Left lung (tissue), 10 donors: Measurements from ENCODE around the gene BPIFA3. TPM values are rescaled to one million over a fixed set of nuclear protein-coding genes. Genes with fewer than 3 reads are reported as not detected.
"Not testable (repeated sequence)": the region's sequence is repeated elsewhere in the genome, so short reads cannot be mapped to it uniquely, and the experiment has no call there.

ENCODE experiments used
- ATAC-seq: fragments of 200-7000 bp; cut with Tn5 transposase; one replicate; pipeline ENCODE4 v1.9.1; 2020; ENCODE audit warnings: moderate library complexity
- DNase-seq, 4 donors: peaks; one replicate each; pipeline ENCODE4 v3.0.0-alpha.2; 2013 to 2020
- H3K27ac ChIP-seq, 2 donors: fragments of 200-600 bp; sonication (generic) in 1 of 2; one replicate each; pipeline versions ENCODE4 v1.5.0 to v1.8.0; 2020 to 2021
- H3K27me3 ChIP-seq, 2 donors: fragments of 200-600 bp; sonication (generic) in 1 of 2; one replicate each; pipeline versions ENCODE4 v1.5.0 to v1.8.0; 2020 to 2021
- H3K36me3 ChIP-seq, 2 donors: fragments of 200-600 bp; sonication (generic) in 1 of 2; one replicate each; pipeline versions ENCODE4 v1.5.0 to v1.8.0; 2020 to 2021
- H3K4me1 ChIP-seq, 2 donors: fragments of 200-600 bp; one replicate each; pipeline ENCODE4 v1.8.0; 2021
- H3K4me3 ChIP-seq, 2 donors: fragments of 200-600 bp; sonication (generic) in 1 of 2; one replicate each; pipeline versions ENCODE4 v1.5.0 to v1.8.0; 2020 to 2021; ENCODE audit warnings: mild to moderate bottlenecking in 1 of 2
- H3K9me3 ChIP-seq, 2 donors: fragments of 200-600 bp; sonication (generic) in 1 of 2; one replicate each; pipeline versions ENCODE4 v1.5.0 to v1.8.0; 2020 to 2021
- intact Hi-C, 2 donors: fragments of 100-400 bp; cut with DNase I; formaldehyde crosslinking; loops; one replicate each; pipeline versions ENCODE4 v1.11.2 to v1.14.2; 2022
- polyA plus RNA-seq, 6 donors: library from polyadenylated mRNA; unstranded; fragments of 120-200 nt; gene quantifications; one replicate each; pipeline ENCODE4 v1.2.1, GENCODE V29; 2013; ENCODE audit not compliant: insufficient read length in 6 of 6
- total RNA-seq, 2 donors: library from RNA; stranded (reverse); fragmentation: NEBNext Ultra II Directional; extraction: Animal tissue kit (Norgen Biotek cat#: 25700); gene quantifications; one replicate each; pipeline ENCODE4 v1.2.1, GENCODE V29; 2021
- TF ChIP-seq, protein P1 (sequence below), 2 donors: fragments of 200-600 bp; sonication (generic) in 1 of 2; IDR thresholded peaks; one replicate each; pipeline versions ENCODE4 v1.5.0 to v1.8.0; 2021; ENCODE audit warnings: antibody characterized with exemption in 2 of 2
- donor health status: DM: no; HTN: yes; CAD: no.
- donor health status: DM: no; HTN: no; CAD: no.

Gene BPIFA3
- total and polyA plus RNA-seq, 8 donors, result not detected

- no peaks in the 10 kb centered on the region for H3K27me3 ChIP-seq
- TF ChIP-seq, protein P1, sequence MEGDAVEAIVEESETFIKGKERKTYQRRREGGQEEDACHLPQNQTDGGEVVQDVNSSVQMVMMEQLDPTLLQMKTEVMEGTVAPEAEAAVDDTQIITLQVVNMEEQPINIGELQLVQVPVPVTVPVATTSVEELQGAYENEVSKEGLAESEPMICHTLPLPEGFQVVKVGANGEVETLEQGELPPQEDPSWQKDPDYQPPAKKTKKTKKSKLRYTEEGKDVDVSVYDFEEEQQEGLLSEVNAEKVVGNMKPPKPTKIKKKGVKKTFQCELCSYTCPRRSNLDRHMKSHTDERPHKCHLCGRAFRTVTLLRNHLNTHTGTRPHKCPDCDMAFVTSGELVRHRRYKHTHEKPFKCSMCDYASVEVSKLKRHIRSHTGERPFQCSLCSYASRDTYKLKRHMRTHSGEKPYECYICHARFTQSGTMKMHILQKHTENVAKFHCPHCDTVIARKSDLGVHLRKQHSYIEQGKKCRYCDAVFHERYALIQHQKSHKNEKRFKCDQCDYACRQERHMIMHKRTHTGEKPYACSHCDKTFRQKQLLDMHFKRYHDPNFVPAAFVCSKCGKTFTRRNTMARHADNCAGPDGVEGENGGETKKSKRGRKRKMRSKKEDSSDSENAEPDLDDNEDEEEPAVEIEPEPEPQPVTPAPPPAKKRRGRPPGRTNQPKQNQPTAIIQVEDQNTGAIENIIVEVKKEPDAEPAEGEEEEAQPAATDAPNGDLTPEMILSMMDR (IDR thresholded peaks at IDR 0.05), result no peak
- peaks cover 0 to 4% of the 10 kb centered on the region in 2 donors for H3K9me3 ChIP-seq
- no peaks in the 10 kb centered on the region for H3K4me1 ChIP-seq
- H3K4me3 ChIP-seq, result no peak overlapping the region
- no peaks in the 10 kb centered on the region for H3K36me3 ChIP-seq
- DNase-seq (no peak), ATAC-seq (no peak)
- H3K27ac ChIP-seq, result no peak overlapping the region
- intact Hi-C loops, result no loop called here
These were observed 33.8 kb upstream of the BPIFA3 start for GRCh38 chr20:33183312-33183711.

DNA sequence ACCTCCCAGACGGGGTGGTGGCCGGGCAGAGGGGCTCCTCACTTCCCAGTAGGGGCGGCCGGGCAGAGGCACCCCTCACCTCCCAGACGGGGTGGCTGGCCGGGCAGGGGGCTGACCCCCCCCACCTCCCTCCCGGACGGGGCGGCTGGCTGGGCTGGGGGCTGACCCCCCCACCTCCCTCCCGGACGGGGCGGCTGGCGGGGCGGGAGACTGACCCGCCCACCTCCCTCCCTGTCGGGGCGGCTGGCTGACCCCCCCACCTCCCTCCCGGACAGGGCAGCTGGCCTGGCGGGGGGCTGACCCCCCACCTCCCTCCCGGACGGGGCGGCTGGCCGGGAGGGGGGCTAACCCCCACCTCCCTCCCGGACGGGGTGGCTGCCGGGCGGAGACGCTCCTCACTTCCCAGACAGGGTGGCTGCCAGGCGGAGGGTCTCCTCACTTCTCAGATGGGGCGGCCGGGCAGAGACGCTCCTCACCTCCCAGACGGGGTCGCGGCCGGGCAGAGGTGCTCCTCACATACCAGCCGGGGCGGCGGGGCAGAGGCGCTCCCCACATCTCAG, 32.0 kb upstream of the BPIFA3 start:
- H3K36me3 ChIP-seq, intact Hi-C loops, ATAC-seq, H3K4me3 ChIP-seq, H3K4me1 ChIP-seq, DNase-seq, H3K27ac ChIP-seq, H3K27me3 ChIP-seq, H3K9me3 ChIP-seq: not testable (repeated sequence)

- intact Hi-C loops, result no loop called here
- no peaks in the 10 kb centered on the region for H3K27me3 ChIP-seq
- TF ChIP-seq, protein P1 (IDR thresholded peaks at IDR 0.05), result no peak
- no peak for ATAC-seq
- H3K36me3 ChIP-seq, result no peaks in the 10 kb centered on the region
- no peak overlapping the region for H3K4me3 ChIP-seq
- no peak for DNase-seq
- H3K27ac ChIP-seq, result no peak overlapping the region
- peaks cover 0 to 4% of the 10 kb centered on the region in 2 donors for H3K9me3 ChIP-seq
- peaks cover 0 to 3% of the 10 kb centered on the region in 2 donors for H3K4me1 ChIP-seq
These were observed 29.7 kb upstream of the BPIFA3 start for GRCh38 chr20:33187491-33187890.

- intact Hi-C loops, result no loop called here
- Histone ChIP-seq H3K4me3 (no peak overlapping the region), H3K9me3 (peaks cover 0 to 1% of the 10 kb centered on the region in 2 donors), H3K4me1 (peaks cover 0 to 3% of the 10 kb centered on the region in 2 donors), H3K36me3 (no peaks in the 10 kb centered on the region), H3K27me3 (peaks cover 0 to under 1% of the 10 kb centered on the region in 2 donors), H3K27ac (no peak overlapping the region)
- DNase-seq, result no peak
- no peak for ATAC-seq
- TF ChIP-seq, protein P1 (IDR thresholded peaks at IDR 0.05), result no peak
These were observed 28.7 kb upstream of the BPIFA3 start for GRCh38 chr20:33188421-33188820.

GRCh38 chr20:33191484-33191883, 25.7 kb upstream of the BPIFA3 start:
- Histone ChIP-seq H3K9me3 (no peaks in the 10 kb centered on the region), H3K27me3 (peaks cover 0 to 5% of the 10 kb centered on the region in 2 donors), H3K27ac (no peak overlapping the region), H3K4me3 (no peak overlapping the region), H3K4me1 (peaks cover 0 to 3% of the 10 kb centered on the region in 2 donors), H3K36me3 (no peaks in the 10 kb centered on the region)
- ATAC-seq, result no peak
- intact Hi-C loops, result no loop called here
- no peak for DNase-seq
- TF ChIP-seq, protein P1 (IDR thresholded peaks at IDR 0.05), result no peak

- Histone ChIP-seq H3K27me3 (peaks cover 0 to 6% of the 10 kb centered on the region in 2 donors), H3K4me3 (no peak overlapping the region), H3K27ac (no peak overlapping the region), H3K36me3 (no peaks in the 10 kb centered on the region), H3K9me3 (no peaks in the 10 kb centered on the region), H3K4me1 (peaks cover 0 to 3% of the 10 kb centered on the region in 2 donors)
- TF ChIP-seq, protein P1 (IDR thresholded peaks at IDR 0.05), result no peak
- DNase-seq (no peak), ATAC-seq (no peak)
- intact Hi-C loops, result no loop called here
These were observed 25.2 kb upstream of the BPIFA3 start for GRCh38 chr20:33191955-33192354.
